GM18873 (cell line): ENCODE results near the gene XKR3.
"Not testable (repeated sequence)": the region's sequence is repeated elsewhere in the genome, so short reads cannot be mapped to it uniquely, and the experiment has no call there.

Experiments
- ATAC-seq: cut with Tn5 transposase; IDR thresholded peaks from one replicate; pipeline ENCODE4 v1.9.1; 2021; ENCODE audit warnings: mild to moderate bottlenecking, moderate library complexity, moderate number of reproducible peaks; ENCODE audit not compliant: unreplicated experiment, low FRiP score

Gene XKR3

GRCh38 chr22:16749282-16749681 lies 75.9 kb downstream of the XKR3 start:
- ATAC-seq, result not testable (repeated sequence)

GRCh38 chr22:16748160-16748929 lies 76.9 kb downstream of the XKR3 start:
- ATAC-seq, result not testable (repeated sequence)

GRCh38 chr22:16747266-16748159 lies 77.7 kb downstream of the XKR3 start:
- not testable (repeated sequence) for ATAC-seq

GRCh38 chr22:16734271-16734670 lies 90.9 kb downstream of the XKR3 start:
- ATAC-seq, result not testable (repeated sequence)
